IMR-90 (cell line): ENCODE data around the gene DDAH2. TPM values are rescaled to one million over a fixed set of nuclear protein-coding genes. Genes with fewer than 3 reads are reported as not detected.

Source experiments
- ATAC-seq: fragments of 200-7000 bp; cut with Tn5 transposase; 2 replicates; pipeline ENCODE4 v1.9.1; 2020; ENCODE audit warnings: low read depth, mild to moderate bottlenecking, moderate library complexity
- BruUV-seq: library from RNA; stranded (reverse); fragments of 400-500 nt; replicated peaks from 2 replicates; lab custom pipeline; 2021; lab: Mats Ljungman, UMichigan
- CTCF ChIA-PET: fragments of 300-600 bp; formaldehyde crosslinking; extraction: SDS; loops from one replicate; lab custom pipeline; 2021; ENCODE audit warnings: antibody characterized with exemption; lab: Yijun Ruan, JAX
- POLR2A ChIA-PET: fragments of 300-600 bp; sonication (Branson Sonifier 250); formaldehyde crosslinking; loops from one replicate; lab custom pipeline; 2022; ENCODE audit warnings: antibody characterized with exemption; ENCODE audit not compliant: unreplicated experiment; lab: Charles Lee
- DNase-seq: peaks from one replicate; pipeline ENCODE4 v3.0.0; 2013
- H2AFZ ChIP-seq: replicated peaks from 2 replicates; pipeline ENCODE3; 2013; ENCODE audit warnings: low read length, mild to moderate bottlenecking; ENCODE audit not compliant: poor library complexity
- H2AK5ac ChIP-seq: 2 replicates; pipeline ENCODE4 v1.6.1; 2013; ENCODE audit warnings: low read depth, low read length, inconsistent platforms
- H2AK9ac ChIP-seq: replicated peaks from 2 replicates; pipeline ENCODE3; 2013; ENCODE audit warnings: mild to moderate bottlenecking, low read depth, low read length, moderate library complexity; ENCODE audit not compliant: poor library complexity
- H2BK120ac ChIP-seq: 2 replicates; pipeline ENCODE4 v1.6.1; 2013; ENCODE audit warnings: low read depth, low read length, inconsistent platforms
- H2BK15ac ChIP-seq: 3 replicates; pipeline ENCODE4 v1.6.1; 2013; ENCODE audit warnings: low read depth, low read length, inconsistent platforms
- H2BK20ac ChIP-seq: 2 replicates; pipeline ENCODE4 v1.6.1; 2013; ENCODE audit warnings: low read depth, mild to moderate bottlenecking, inconsistent platforms, low read length, moderate library complexity
- H2BK5ac ChIP-seq: 2 replicates; pipeline ENCODE4 v1.6.1; 2013; ENCODE audit warnings: mild to moderate bottlenecking, low read depth, low read length, inconsistent platforms; ENCODE audit not compliant: poor library complexity, severe bottlenecking
- H3K14ac ChIP-seq: replicated peaks from 2 replicates; pipeline ENCODE4 v1.6.1; 2013; ENCODE audit warnings: low read depth, low read length, inconsistent platforms
- H3K18ac ChIP-seq: 2 replicates; pipeline ENCODE4 v1.6.1; 2013; ENCODE audit warnings: low read depth, low read length, control low read depth
- H3K23ac ChIP-seq: 2 replicates; pipeline ENCODE4 v1.6.1; 2013; ENCODE audit warnings: low read depth, low read length, inconsistent platforms
- H3K27ac ChIP-seq: 2 replicates; pipeline ENCODE4 v1.5.1; 2013; ENCODE audit warnings: mild to moderate bottlenecking, control low read depth, low read length; ENCODE audit not compliant: insufficient read depth
- H3K27me3 ChIP-seq: 2 replicates; pipeline ENCODE4 v1.6.1; 2013; ENCODE audit warnings: low read length; ENCODE audit not compliant: control insufficient read depth, insufficient read depth
- H3K36me3 ChIP-seq: 2 replicates; pipeline ENCODE4 v1.6.1; 2013; ENCODE audit warnings: low read length, mixed read lengths; ENCODE audit not compliant: control insufficient read depth, insufficient read depth
- H3K4ac ChIP-seq: 2 replicates; pipeline ENCODE4 v1.6.1; 2013; ENCODE audit warnings: low read depth, low read length, inconsistent platforms
- H3K4me1 ChIP-seq: 2 replicates; pipeline ENCODE4 v1.6.1; 2013; ENCODE audit warnings: low read length, mixed read lengths; ENCODE audit not compliant: control insufficient read depth, insufficient read depth
- H3K4me2 ChIP-seq: 2 replicates; pipeline ENCODE4 v1.6.1; 2013; ENCODE audit warnings: low read depth, mild to moderate bottlenecking, control low read depth, low read length, moderate library complexity
- H3K4me3 ChIP-seq: 2 replicates; pipeline ENCODE4 v1.5.1; 2013; ENCODE audit warnings: low read depth, mild to moderate bottlenecking, control low read depth, low read length, moderate library complexity; ENCODE audit not compliant: insufficient read depth
- H3K56ac ChIP-seq: 2 replicates; pipeline ENCODE4 v1.6.1; 2013; ENCODE audit warnings: low read length, inconsistent platforms; ENCODE audit not compliant: insufficient read depth; ENCODE audit errors: extremely low read depth
- H3K79me1 ChIP-seq, 2 experiments: 2 replicates each; pipeline ENCODE4 v1.6.1; 2013; ENCODE audit warnings: low read length in 2 of 2, inconsistent platforms in 1 of 2, low read depth in 1 of 2
- H3K9ac ChIP-seq: 2 replicates; pipeline ENCODE4 v1.6.1; 2013; ENCODE audit warnings: low read depth, low read length, control low read depth
- H3K9me1 ChIP-seq: 2 replicates; pipeline ENCODE4 v1.6.1; 2013; ENCODE audit warnings: low read length, inconsistent platforms; ENCODE audit not compliant: insufficient read depth
- H3K9me3 ChIP-seq: 2 replicates; pipeline ENCODE4 v1.6.1; 2013; ENCODE audit warnings: low read length; ENCODE audit not compliant: control insufficient read depth, insufficient read depth
- H4K20me1 ChIP-seq: 2 replicates; pipeline ENCODE4 v1.6.1; 2013; ENCODE audit warnings: low read length, inconsistent platforms; ENCODE audit not compliant: insufficient read depth
- H4K5ac ChIP-seq: 2 replicates; pipeline ENCODE4 v1.6.1; 2013; ENCODE audit warnings: mild to moderate bottlenecking, low read depth, low read length, control low read depth
- H4K8ac ChIP-seq, 2 experiments: 2 replicates each; pipeline ENCODE4 v1.6.1; 2013; ENCODE audit warnings: low read depth in 2 of 2, low read length in 2 of 2, control low read depth in 1 of 2, inconsistent platforms in 1 of 2
- H4K91ac ChIP-seq: 2 replicates; pipeline ENCODE4 v1.6.1; 2013; ENCODE audit warnings: low read depth, low read length, inconsistent platforms; ENCODE audit not compliant: insufficient read depth
- BHLHE40 ChIP-seq: fragments of 150-350 bp; IDR thresholded peaks from 2 replicates; pipeline ENCODE4 v1.6.1; 2016; ENCODE audit warnings: mild to moderate bottlenecking, low read depth, low read length
- CEBPB ChIP-seq: IDR thresholded peaks from 2 replicates; pipeline ENCODE4 v1.6.1; 2012; ENCODE audit warnings: low read depth, low read length, improper control_type of control experiment
- CHD1 ChIP-seq: IDR thresholded peaks from 2 replicates; pipeline ENCODE4 v1.6.1; 2012; ENCODE audit warnings: low read depth, low read length, improper control_type of control experiment
- FOS ChIP-seq: fragments of 150-350 bp; IDR thresholded peaks from 2 replicates; pipeline ENCODE4 v1.6.1; 2016; ENCODE audit warnings: low read depth, low read length
- MAFK ChIP-seq: IDR thresholded peaks from 2 replicates; pipeline ENCODE4 v1.6.1; 2012; ENCODE audit warnings: low read depth, low read length, improper control_type of control experiment
- MAZ ChIP-seq: IDR thresholded peaks from 2 replicates; pipeline ENCODE4 v1.6.1; 2012; ENCODE audit warnings: low read depth, mild to moderate bottlenecking, low read length, improper control_type of control experiment, moderate library complexity, borderline replicate concordance
- MXI1 ChIP-seq: IDR thresholded peaks from 2 replicates; pipeline ENCODE4 v1.6.1; 2012; ENCODE audit warnings: low read depth, mild to moderate bottlenecking, low read length, moderate library complexity, borderline replicate concordance
- POLR2A ChIP-seq: IDR thresholded peaks from 2 replicates; pipeline ENCODE4 v1.6.1; 2012; ENCODE audit warnings: mild to moderate bottlenecking, low read depth, low read length
- RCOR1 ChIP-seq: IDR thresholded peaks from 2 replicates; pipeline ENCODE4 v1.6.1; 2012; ENCODE audit warnings: mild to moderate bottlenecking, low read length, improper control_type of control experiment; ENCODE audit not compliant: insufficient replicate concordance
- RFX5 ChIP-seq: IDR thresholded peaks from 2 replicates; pipeline ENCODE4 v1.8.0; 2012; ENCODE audit warnings: low read depth, mild to moderate bottlenecking, low read length, moderate library complexity
- SMC3 ChIP-seq: fragments of 150-350 bp; IDR thresholded peaks from 2 replicates; pipeline ENCODE4 v1.6.1; 2016; ENCODE audit warnings: low read depth, mild to moderate bottlenecking, antibody characterized with exemption, low read length, moderate library complexity
- WGBS, 2 experiments: methylation state at CpG; one replicate each; pipeline versions ENCODE4 v1.1.5 to v1.1.7; 2013; ENCODE audit warnings: missing lambda C conversion rate in 2 of 2; ENCODE audit not compliant: insufficient read length in 1 of 2; ENCODE audit errors: extremely low coverage in 2 of 2; 5-methylcytosine and 5-hydroxymethylcytosine counted together
- dilution Hi-C: fragments of 300-500 bp; cut with HindIII; formaldehyde crosslinking; loops from one replicate; pipeline ENCODE4 v1.14.3; 2018; ENCODE audit warnings: low sequenced_read_pairs; ENCODE audit not compliant: unreplicated experiment
- in situ Hi-C: fragments of 300-500 bp; cut with MboI; formaldehyde crosslinking; loops from 3 replicates; pipeline ENCODE4 v1.14.3; 2019; ENCODE audit warnings: low sequenced_read_pairs, inconsistent platforms, mixed read lengths
- intact Hi-C: fragments of 100-400 bp; cut with micrococcal nuclease; formaldehyde crosslinking; loops from 2 replicates; pipeline ENCODE4 v1.10.0; 2022
- polyA plus RNA-seq, 3 experiments: library from polyadenylated mRNA; depleted of rRNA; stranded (reverse); fragments of >200 nt; gene quantifications; 2 replicates each; pipeline ENCODE4 v1.2.3, GENCODE V29; 2012; ENCODE audit warnings: low replicate concordance in 1 of 3
- total RNA-seq: library from RNA; depleted of rRNA; stranded (reverse); fragments of >200 nt; gene quantifications from 2 replicates; pipeline ENCODE4 v1.2.3, GENCODE V29; 2012
- TF ChIP-seq, protein P1 (sequence below): fragments of 150-350 bp; IDR thresholded peaks from 2 replicates; pipeline ENCODE4 v1.6.1; 2016; ENCODE audit warnings: low read depth, mild to moderate bottlenecking, low read length, moderate library complexity, borderline replicate concordance
- TF ChIP-seq, protein P2 (sequence below): fragments of 150-350 bp; IDR thresholded peaks from 2 replicates; pipeline ENCODE4 v1.6.1; 2017; ENCODE audit warnings: mild to moderate bottlenecking, antibody characterized with exemption, low read length, low read depth

DDAH2 gene
- total and polyA plus RNA-seq, 2 of the 4 experiments (the other 2 are of a cell fraction), result 40.7 to 57.9 TPM

DNA sequence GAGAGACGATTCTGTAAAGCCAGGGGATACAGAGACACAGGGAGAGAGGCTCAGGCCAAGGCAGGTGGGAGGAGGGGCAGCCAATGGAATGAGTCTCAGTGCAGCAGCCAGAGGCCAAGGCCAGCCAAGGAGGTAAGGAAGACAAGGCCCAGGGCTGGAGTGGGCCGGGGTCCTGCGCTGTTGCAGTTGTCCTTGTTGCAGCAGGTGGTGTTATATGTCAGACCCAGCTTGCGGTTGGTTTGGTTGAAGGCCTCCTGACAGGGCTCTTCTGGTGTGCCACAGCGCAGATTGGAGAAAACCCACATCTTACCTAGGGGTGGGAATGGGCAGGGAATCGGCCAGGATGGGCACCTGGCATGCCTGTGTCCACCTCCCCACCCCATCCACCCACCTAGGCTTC is 10.1 kb downstream of the DDAH2 start:
- H3K27me3 ChIP-seq, result peaks cover 11% of the 10 kb centered on the region
- no peak overlapping the region for H3K14ac ChIP-seq
- peak overlapping the region; percentile 50 for H2AK9ac ChIP-seq
- no peak overlapping the region for H3K18ac ChIP-seq
- ChIA-PET CTCF (no interaction called here), POLR2A (no interaction called here)
- H4K91ac ChIP-seq, result no peak overlapping the region
- no peak overlapping the region for H3K56ac ChIP-seq
- ATAC-seq (no peak), DNase-seq (no peak)
- H3K23ac ChIP-seq, result no peak overlapping the region
- H3K4me1 ChIP-seq, result no peaks in the 10 kb centered on the region
- no peak overlapping the region for H2BK15ac ChIP-seq
- H3K9ac ChIP-seq, result no peak overlapping the region
- WGBS, 2 experiments, result no CpG with 5 or more reads among the region's 6 CpGs
- H3K4me2 ChIP-seq, result no peak overlapping the region
- H2BK120ac ChIP-seq, result no peak overlapping the region
- no peak overlapping the region for H2BK5ac ChIP-seq
- no peak overlapping the region for H2AFZ ChIP-seq
- no peak overlapping the region for H4K8ac ChIP-seq
- no TSS peak for BruUV-seq
- intact Hi-C loops (no loop called here), dilution Hi-C loops (no loop called here), in situ Hi-C loops (no loop called here)
- no peak overlapping the region for H3K27ac ChIP-seq
- no peak for TF ChIP-seq RFX5
- no peak for TF ChIP-seq CHD1
- TF ChIP-seq MXI1, result no peak
- no peak for TF ChIP-seq CEBPB
- no peak for TF ChIP-seq RCOR1
- no peak for TF ChIP-seq BHLHE40
- TF ChIP-seq POLR2A, result no peak
- TF ChIP-seq, protein P1, sequence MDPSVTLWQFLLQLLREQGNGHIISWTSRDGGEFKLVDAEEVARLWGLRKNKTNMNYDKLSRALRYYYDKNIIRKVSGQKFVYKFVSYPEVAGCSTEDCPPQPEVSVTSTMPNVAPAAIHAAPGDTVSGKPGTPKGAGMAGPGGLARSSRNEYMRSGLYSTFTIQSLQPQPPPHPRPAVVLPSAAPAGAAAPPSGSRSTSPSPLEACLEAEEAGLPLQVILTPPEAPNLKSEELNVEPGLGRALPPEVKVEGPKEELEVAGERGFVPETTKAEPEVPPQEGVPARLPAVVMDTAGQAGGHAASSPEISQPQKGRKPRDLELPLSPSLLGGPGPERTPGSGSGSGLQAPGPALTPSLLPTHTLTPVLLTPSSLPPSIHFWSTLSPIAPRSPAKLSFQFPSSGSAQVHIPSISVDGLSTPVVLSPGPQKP, result no peak
- TF ChIP-seq, protein P2, sequence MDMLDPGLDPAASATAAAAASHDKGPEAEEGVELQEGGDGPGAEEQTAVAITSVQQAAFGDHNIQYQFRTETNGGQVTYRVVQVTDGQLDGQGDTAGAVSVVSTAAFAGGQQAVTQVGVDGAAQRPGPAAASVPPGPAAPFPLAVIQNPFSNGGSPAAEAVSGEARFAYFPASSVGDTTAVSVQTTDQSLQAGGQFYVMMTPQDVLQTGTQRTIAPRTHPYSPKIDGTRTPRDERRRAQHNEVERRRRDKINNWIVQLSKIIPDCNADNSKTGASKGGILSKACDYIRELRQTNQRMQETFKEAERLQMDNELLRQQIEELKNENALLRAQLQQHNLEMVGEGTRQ, result no peak
- TF ChIP-seq FOS, result no peak
- TF ChIP-seq SMC3, result no peak
- TF ChIP-seq MAZ, result no peak
- TF ChIP-seq MAFK, result no peak
- no peak overlapping the region for H3K4ac ChIP-seq
- no peak overlapping the region for H2BK20ac ChIP-seq
- no peaks in the 10 kb centered on the region for H4K20me1 ChIP-seq
- H3K36me3 ChIP-seq, result no peaks in the 10 kb centered on the region
- no peak overlapping the region for H4K5ac ChIP-seq
- H2AK5ac ChIP-seq, result no peak overlapping the region
- H3K9me3 ChIP-seq, result no peaks in the 10 kb centered on the region
- no peaks in the 10 kb centered on the region for H3K79me1 ChIP-seq
- peaks cover 4% of the 10 kb centered on the region; the same call in 1 of the 2 replicates for H3K9me1 ChIP-seq
- no peak overlapping the region for H3K4me3 ChIP-seq
